ENCODE results near the gene PID1. TPM values are rescaled to one million over a fixed set of nuclear protein-coding genes. Genes with fewer than 3 reads are reported as not detected.

PID1 gene
- total RNA-seq, 2 experiments from 2014 or later = not detected

- Histone ChIP-seq H3K9me2 (ENCODE audit: insufficient read depth, low read length) (no peaks in the 10 kb centered on the region), H3K36me3 (ENCODE audit: insufficient read depth, low read length) (no peaks in the 10 kb centered on the region), H3K79me2 (ENCODE audit: insufficient read depth, low read depth, low read length) (no peaks in the 10 kb centered on the region), H3K9me3 (ENCODE audit: low read length) (no peaks in the 10 kb centered on the region), H2AFZ (ENCODE audit: low read length) (no peak overlapping the region), H3K27ac (ENCODE audit: low read depth, low read length, poor library complexity, severe bottlenecking) (no peak overlapping the region), H3K4me3 (ENCODE audit: low read depth, low read length, poor library complexity, severe bottlenecking) (no peak overlapping the region), H4K20me1 (ENCODE audit: insufficient read depth, low read length) (no peaks in the 10 kb centered on the region), H3K4me2 (ENCODE audit: low read length) (no peak overlapping the region), H3K4me1 (ENCODE audit: insufficient read depth, low read length, poor library complexity, severe bottlenecking) (no peaks in the 10 kb centered on the region)
- intact Hi-C loops (cut with micrococcal nuclease; ENCODE audit: unreplicated experiment) = no loop called here
- BruUV-seq (replicated peaks) = no TSS peak
- ChIA-PET CTCF (ENCODE audit: unreplicated experiment) (interaction anchor here (0.5 kb wide), 1 partner anchor 318 kb away, joined by 3 read pairs; no protein-coding TSS in a partner anchor), POLR2A (no interaction called here)
- no peak for DNase-seq (ENCODE audit: low spot score)
- no peak for TF ChIP-seq EZH2phosphoT487 (IDR thresholded peaks at IDR 0.05; ENCODE audit: borderline replicate concordance, low read depth, low read length)
- no peak for TF ChIP-seq CTCF (conservative IDR thresholded peaks at IDR 0.05; ENCODE audit: low read length)
Observed at GRCh38 chr2:229032608-229033234, 238.4 kb downstream of the PID1 start.

GRCh38 chr2:229027353-229028105 lies 243.6 kb downstream of the PID1 start:
- POLR2A ChIA-PET = no interaction called here
- H3K9me2 ChIP-seq (ENCODE audit: insufficient read depth, low read length) = no peaks in the 10 kb centered on the region
- intact Hi-C loops (cut with micrococcal nuclease; ENCODE audit: unreplicated experiment) = no loop called here
- no peak for DNase-seq (ENCODE audit: low spot score)
- no peaks in the 10 kb centered on the region for H3K4me1 ChIP-seq (ENCODE audit: insufficient read depth, low read length, poor library complexity, severe bottlenecking)
- no peak overlapping the region for H3K4me3 ChIP-seq (ENCODE audit: low read depth, low read length, poor library complexity, severe bottlenecking)
- H3K79me2 ChIP-seq (ENCODE audit: insufficient read depth, low read depth, low read length) = no peaks in the 10 kb centered on the region
- H4K20me1 ChIP-seq (ENCODE audit: insufficient read depth, low read length) = no peaks in the 10 kb centered on the region
- H3K9me3 ChIP-seq (ENCODE audit: low read length) = no peaks in the 10 kb centered on the region
- no peak for TF ChIP-seq CTCF (conservative IDR thresholded peaks at IDR 0.05; ENCODE audit: low read length)
- no peak for TF ChIP-seq EZH2phosphoT487 (IDR thresholded peaks at IDR 0.05; ENCODE audit: borderline replicate concordance, low read depth, low read length)
- H3K4me2 ChIP-seq (ENCODE audit: low read length) = no peak overlapping the region
- CTCF ChIA-PET (ENCODE audit: unreplicated experiment) = no interaction called here
- H2AFZ ChIP-seq (ENCODE audit: low read length) = no peak overlapping the region
- H3K36me3 ChIP-seq (ENCODE audit: insufficient read depth, low read length) = no peaks in the 10 kb centered on the region
- no peak overlapping the region for H3K27ac ChIP-seq (ENCODE audit: low read depth, low read length, poor library complexity, severe bottlenecking)
- BruUV-seq (replicated peaks) = no TSS peak

GRCh38 chr2:229025653-229026052 lies 245.4 kb downstream of the PID1 start:
- Histone ChIP-seq H3K4me3 (ENCODE audit: low read depth, low read length, poor library complexity, severe bottlenecking) (no peak overlapping the region), H3K36me3 (ENCODE audit: insufficient read depth, low read length) (no peaks in the 10 kb centered on the region), H3K4me2 (ENCODE audit: low read length) (no peak overlapping the region), H3K4me1 (ENCODE audit: insufficient read depth, low read length, poor library complexity, severe bottlenecking) (no peaks in the 10 kb centered on the region), H3K27ac (ENCODE audit: low read depth, low read length, poor library complexity, severe bottlenecking) (no peak overlapping the region), H2AFZ (ENCODE audit: low read length) (no peak overlapping the region), H4K20me1 (ENCODE audit: insufficient read depth, low read length) (no peaks in the 10 kb centered on the region), H3K9me2 (ENCODE audit: insufficient read depth, low read length) (no peaks in the 10 kb centered on the region), H3K79me2 (ENCODE audit: insufficient read depth, low read depth, low read length) (no peaks in the 10 kb centered on the region), H3K9me3 (ENCODE audit: low read length) (no peaks in the 10 kb centered on the region)
- ChIA-PET CTCF (ENCODE audit: unreplicated experiment) (no interaction called here), POLR2A (no interaction called here)
- intact Hi-C loops (cut with micrococcal nuclease; ENCODE audit: unreplicated experiment) = no loop called here
- no peak for TF ChIP-seq EZH2phosphoT487 (IDR thresholded peaks at IDR 0.05; ENCODE audit: borderline replicate concordance, low read depth, low read length)
- TF ChIP-seq CTCF (conservative IDR thresholded peaks at IDR 0.05; ENCODE audit: low read length) = no peak
- no TSS peak for BruUV-seq (replicated peaks)
- DNase-seq (ENCODE audit: low spot score) = no peak

All from OCI-LY7 (cell line).